ENCODE measurements around the gene CCNE1. TPM values are rescaled to one million over a fixed set of nuclear protein-coding genes. Genes with fewer than 3 reads are reported as not detected.

CCNE1 gene
- total RNA-seq, 1 experiment from 2014 or later: 12.0 TPM

DNA sequence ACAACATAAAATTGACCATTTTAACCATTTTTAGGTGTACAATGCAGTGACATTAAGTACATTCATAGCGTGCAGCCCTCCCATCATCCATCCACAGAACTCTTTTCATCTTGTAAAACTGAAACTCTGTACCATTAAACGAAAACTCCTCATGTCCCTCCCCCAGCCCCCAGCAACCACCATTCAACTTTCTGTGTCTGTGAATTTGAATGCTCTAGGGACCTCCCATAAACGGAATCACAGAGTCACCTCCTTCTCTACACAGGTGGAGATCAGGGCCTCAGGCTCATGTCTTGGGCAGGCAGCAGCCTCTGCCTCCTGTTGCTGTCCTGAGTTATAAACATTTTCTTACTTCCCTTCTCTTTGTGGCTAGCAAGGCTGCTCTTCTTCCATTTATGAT lies 7.3 kb upstream of the CCNE1 start:
- POLR2A ChIA-PET (ENCODE audit: low non-redundant PET): no interaction called here
- CTCF ChIA-PET: interaction anchor here (0.5 to 0.6 kb wide), 2 partner anchors 8 to 40 kb away, joined by 3 to 7 read pairs; no protein-coding TSS in a partner anchor
- Histone ChIP-seq H3K27ac (ENCODE audit: low read depth, low read length, poor library complexity, severe bottlenecking) (no peak overlapping the region), H3K4me1 (ENCODE audit: insufficient read depth, low read length, poor library complexity, severe bottlenecking) (no peaks in the 10 kb centered on the region), H3K27me3 (replicated peaks; ENCODE audit: insufficient read depth, low read depth, low read length, poor library complexity) (no peaks in the 10 kb centered on the region), H3K36me3 (ENCODE audit: insufficient read depth, low read length, poor library complexity, severe bottlenecking) (no peaks in the 10 kb centered on the region), H3K9me3 (ENCODE audit: low read depth, low read length, poor library complexity, severe bottlenecking) (no peaks in the 10 kb centered on the region), H3K4me3 (ENCODE audit: low read depth, low read length, poor library complexity, severe bottlenecking) (no peak overlapping the region)
- TF ChIP-seq EZH2 (IDR thresholded peaks at IDR 0.05; ENCODE audit: borderline replicate concordance, low read depth, low read length, poor library complexity, severe bottlenecking): no peak
- no peak for TF ChIP-seq CTCF (conservative IDR thresholded peaks at IDR 0.05; ENCODE audit: low read depth, low read length)
- intact Hi-C loops (cut with micrococcal nuclease; ENCODE audit: unreplicated experiment): no loop called here
- DNase-seq (ENCODE audit: low spot score): no peak
- no TSS peak for BruUV-seq (replicated peaks)

- intact Hi-C loops (cut with micrococcal nuclease; ENCODE audit: unreplicated experiment): no loop called here
- ChIA-PET CTCF (interaction anchor here (0.5 to 0.6 kb wide), 2 partner anchors 9 to 39 kb away, joined by 3 to 7 read pairs; no protein-coding TSS in a partner anchor), POLR2A (ENCODE audit: low non-redundant PET) (no interaction called here)
- H3K27ac ChIP-seq (ENCODE audit: low read depth, low read length, poor library complexity, severe bottlenecking): no peak overlapping the region
- TF ChIP-seq EZH2 (IDR thresholded peaks at IDR 0.05; ENCODE audit: borderline replicate concordance, low read depth, low read length, poor library complexity, severe bottlenecking): no peak
- TF ChIP-seq CTCF (conservative IDR thresholded peaks at IDR 0.05; ENCODE audit: low read depth, low read length): no peak
- H3K36me3 ChIP-seq (ENCODE audit: insufficient read depth, low read length, poor library complexity, severe bottlenecking): no peaks in the 10 kb centered on the region
- H3K9me3 ChIP-seq (ENCODE audit: low read depth, low read length, poor library complexity, severe bottlenecking): no peaks in the 10 kb centered on the region
- no peak for DNase-seq (ENCODE audit: low spot score)
- no peaks in the 10 kb centered on the region for H3K27me3 ChIP-seq (replicated peaks; ENCODE audit: insufficient read depth, low read depth, low read length, poor library complexity)
- BruUV-seq (replicated peaks): no TSS peak
- no peaks in the 10 kb centered on the region for H3K4me1 ChIP-seq (ENCODE audit: insufficient read depth, low read length, poor library complexity, severe bottlenecking)
- no peak overlapping the region for H3K4me3 ChIP-seq (ENCODE audit: low read depth, low read length, poor library complexity, severe bottlenecking)
Measured at GRCh38 chr19:29805031-29805965, 6.5 kb upstream of the CCNE1 start.

DNA sequence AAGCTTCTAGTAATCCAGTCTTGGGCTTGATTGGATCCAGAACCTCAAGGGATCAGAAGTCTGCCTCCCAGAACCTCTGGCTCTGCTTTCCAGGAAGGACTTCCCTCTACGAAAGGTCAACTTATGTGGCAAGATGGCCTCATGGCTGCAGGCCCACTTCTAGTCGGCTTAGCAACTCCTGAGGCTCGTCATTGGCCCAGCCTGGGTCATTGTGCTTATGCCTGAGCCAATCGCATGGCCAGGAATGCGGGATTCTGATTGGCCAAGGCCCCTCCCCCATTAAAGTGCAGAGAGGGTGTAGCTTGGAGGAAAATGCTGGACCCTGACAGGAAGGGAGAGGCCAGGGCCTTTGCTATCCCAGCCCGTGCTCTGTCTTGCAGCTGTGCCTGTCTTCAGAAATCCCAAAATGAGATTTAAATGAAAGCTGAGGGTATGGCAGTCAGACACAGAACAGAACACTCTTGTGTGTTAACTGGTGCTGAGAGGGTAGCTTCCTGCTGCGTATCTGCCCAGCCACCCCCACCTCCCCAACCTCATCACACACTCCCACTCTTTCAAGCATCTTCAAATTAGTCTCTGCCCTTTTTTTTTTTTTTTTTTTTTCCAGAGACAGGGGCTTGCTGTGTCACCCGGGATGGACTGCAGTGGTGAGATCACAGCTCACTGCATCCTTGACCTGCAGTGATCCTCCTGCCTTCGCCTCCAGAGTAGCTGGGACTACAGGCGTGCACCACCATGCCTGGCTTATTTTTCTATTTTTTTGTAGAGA lies 5.5 kb upstream of the CCNE1 start:
- ChIA-PET CTCF (no interaction called here), POLR2A (ENCODE audit: low non-redundant PET) (interaction anchor here (0.7 kb wide), 1 partner anchor 470 kb away, joined by 14 read pairs; no protein-coding TSS in a partner anchor)
- no peak overlapping the region for H3K27ac ChIP-seq (ENCODE audit: low read depth, low read length, poor library complexity, severe bottlenecking)
- BruUV-seq (replicated peaks): no TSS peak
- no peaks in the 10 kb centered on the region for H3K4me1 ChIP-seq (ENCODE audit: insufficient read depth, low read length, poor library complexity, severe bottlenecking)
- intact Hi-C loops (cut with micrococcal nuclease; ENCODE audit: unreplicated experiment): no loop called here
- no peak for TF ChIP-seq CTCF (conservative IDR thresholded peaks at IDR 0.05; ENCODE audit: low read depth, low read length)
- TF ChIP-seq EZH2 (IDR thresholded peaks at IDR 0.05; ENCODE audit: borderline replicate concordance, low read depth, low read length, poor library complexity, severe bottlenecking): no peak
- peak; percentile 26 for DNase-seq (ENCODE audit: low spot score)
- no peaks in the 10 kb centered on the region for H3K36me3 ChIP-seq (ENCODE audit: insufficient read depth, low read length, poor library complexity, severe bottlenecking)
- H3K27me3 ChIP-seq (replicated peaks; ENCODE audit: insufficient read depth, low read depth, low read length, poor library complexity): no peaks in the 10 kb centered on the region
- H3K9me3 ChIP-seq (ENCODE audit: low read depth, low read length, poor library complexity, severe bottlenecking): no peaks in the 10 kb centered on the region
- no peak overlapping the region for H3K4me3 ChIP-seq (ENCODE audit: low read depth, low read length, poor library complexity, severe bottlenecking)

Data from A673 (cell line).